ENCODE data around the gene ANKS6.

ANKS6 gene

GRCh38 chr9:98694943-98695342 is 101.4 kb downstream of the ANKS6 start:
- ATAC-seq (ENCODE audit: insufficient read depth, low read depth) (no peak), DNase-seq (no peak)
- no peak overlapping the region for H3K27ac ChIP-seq (ENCODE audit: low read length)
- peaks cover 2% of the 10 kb centered on the region for H3K27me3 ChIP-seq (ENCODE audit: insufficient read depth, low read length, poor library complexity)
- no peaks in the 10 kb centered on the region for H3K9me3 ChIP-seq (ENCODE audit: insufficient read depth, low read length, severe bottlenecking)
- H3K9ac ChIP-seq (ENCODE audit: low read depth, low read length): no peak overlapping the region
- H3K36me3 ChIP-seq (ENCODE audit: insufficient read depth, low read length): no peaks in the 10 kb centered on the region
- no peaks in the 10 kb centered on the region for H3K79me2 ChIP-seq (ENCODE audit: insufficient read depth, low read length)
- H3K4me1 ChIP-seq (ENCODE audit: insufficient read depth, low read length): no peaks in the 10 kb centered on the region
- H2AFZ ChIP-seq (ENCODE audit: low read depth, low read length): no peak overlapping the region
- H4K20me1 ChIP-seq (ENCODE audit: insufficient read depth, low read length): no peaks in the 10 kb centered on the region
- H3K4me2 ChIP-seq (ENCODE audit: insufficient read depth, low read length): no peak overlapping the region
- H3K4me3 ChIP-seq (ENCODE audit: low read depth in 1 of 2, low read length in 2 of 2): no peak overlapping the region
- TF ChIP-seq EZH2 (IDR thresholded peaks at IDR 0.05; ENCODE audit: borderline replicate concordance, low read depth, low read length, severe bottlenecking): no peak
- TF ChIP-seq CTCF (IDR thresholded peaks at IDR 0.05; ENCODE audit: borderline replicate concordance, extremely low read depth, low read length, poor library complexity, severe bottlenecking): no peak

- H3K4me3 ChIP-seq (ENCODE audit: low read depth in 1 of 2, low read length in 2 of 2): no peak overlapping the region
- DNase-seq (no peak), ATAC-seq (ENCODE audit: insufficient read depth, low read depth) (no peak)
- H3K9ac ChIP-seq (ENCODE audit: low read depth, low read length): no peak overlapping the region
- TF ChIP-seq EZH2 (IDR thresholded peaks at IDR 0.05; ENCODE audit: borderline replicate concordance, low read depth, low read length, severe bottlenecking) (no peak), CTCF (IDR thresholded peaks at IDR 0.05; ENCODE audit: borderline replicate concordance, extremely low read depth, low read length, poor library complexity, severe bottlenecking) (no peak)
- H3K4me2 ChIP-seq (ENCODE audit: insufficient read depth, low read length): no peak overlapping the region
- no peaks in the 10 kb centered on the region for H3K4me1 ChIP-seq (ENCODE audit: insufficient read depth, low read length)
- H4K20me1 ChIP-seq (ENCODE audit: insufficient read depth, low read length): no peaks in the 10 kb centered on the region
- peaks cover 7% of the 10 kb centered on the region for H3K27me3 ChIP-seq (ENCODE audit: insufficient read depth, low read length, poor library complexity)
- no peaks in the 10 kb centered on the region for H3K36me3 ChIP-seq (ENCODE audit: insufficient read depth, low read length)
- no peak overlapping the region for H3K27ac ChIP-seq (ENCODE audit: low read length)
- H3K79me2 ChIP-seq (ENCODE audit: insufficient read depth, low read length): no peaks in the 10 kb centered on the region
- no peak overlapping the region for H2AFZ ChIP-seq (ENCODE audit: low read depth, low read length)
- H3K9me3 ChIP-seq (ENCODE audit: insufficient read depth, low read length, severe bottlenecking): no peaks in the 10 kb centered on the region
Measured at GRCh38 chr9:98692392-98692791, 104.0 kb downstream of the ANKS6 start.

- Histone ChIP-seq H3K4me1 (ENCODE audit: insufficient read depth, low read length) (no peaks in the 10 kb centered on the region), H3K27ac (ENCODE audit: low read length) (no peak overlapping the region), H4K20me1 (ENCODE audit: insufficient read depth, low read length) (no peaks in the 10 kb centered on the region), H3K27me3 (ENCODE audit: insufficient read depth, low read length, poor library complexity) (peaks cover 7% of the 10 kb centered on the region), H3K9ac (ENCODE audit: low read depth, low read length) (no peak overlapping the region), H3K9me3 (ENCODE audit: insufficient read depth, low read length, severe bottlenecking) (no peaks in the 10 kb centered on the region), H3K4me3 (ENCODE audit: low read depth in 1 of 2, low read length in 2 of 2) (no peak overlapping the region), H3K4me2 (ENCODE audit: insufficient read depth, low read length) (no peak overlapping the region), H3K79me2 (ENCODE audit: insufficient read depth, low read length) (no peaks in the 10 kb centered on the region), H2AFZ (ENCODE audit: low read depth, low read length) (no peak overlapping the region), H3K36me3 (ENCODE audit: insufficient read depth, low read length) (no peaks in the 10 kb centered on the region)
- ATAC-seq (ENCODE audit: insufficient read depth, low read depth) (no peak), DNase-seq (no peak)
- TF ChIP-seq CTCF (IDR thresholded peaks at IDR 0.05; ENCODE audit: borderline replicate concordance, extremely low read depth, low read length, poor library complexity, severe bottlenecking): no peak
- TF ChIP-seq EZH2 (IDR thresholded peaks at IDR 0.05; ENCODE audit: borderline replicate concordance, low read depth, low read length, severe bottlenecking): no peak
Measured at GRCh38 chr9:98691890-98692289, 104.5 kb downstream of the ANKS6 start.

GRCh38 chr9:98690686-98691085 is 105.7 kb downstream of the ANKS6 start:
- no peak overlapping the region for H3K4me3 ChIP-seq (ENCODE audit: low read depth in 1 of 2, low read length in 2 of 2)
- no peaks in the 10 kb centered on the region for H3K79me2 ChIP-seq (ENCODE audit: insufficient read depth, low read length)
- no peak overlapping the region for H3K4me2 ChIP-seq (ENCODE audit: insufficient read depth, low read length)
- no peaks in the 10 kb centered on the region for H3K9me3 ChIP-seq (ENCODE audit: insufficient read depth, low read length, severe bottlenecking)
- no peaks in the 10 kb centered on the region for H3K36me3 ChIP-seq (ENCODE audit: insufficient read depth, low read length)
- no peaks in the 10 kb centered on the region for H4K20me1 ChIP-seq (ENCODE audit: insufficient read depth, low read length)
- TF ChIP-seq CTCF (IDR thresholded peaks at IDR 0.05; ENCODE audit: borderline replicate concordance, extremely low read depth, low read length, poor library complexity, severe bottlenecking) (no peak), EZH2 (IDR thresholded peaks at IDR 0.05; ENCODE audit: borderline replicate concordance, low read depth, low read length, severe bottlenecking) (no peak)
- H3K27me3 ChIP-seq (ENCODE audit: insufficient read depth, low read length, poor library complexity): peaks cover 7% of the 10 kb centered on the region
- no peak overlapping the region for H3K27ac ChIP-seq (ENCODE audit: low read length)
- ATAC-seq (ENCODE audit: insufficient read depth, low read depth) (no peak), DNase-seq (no peak)
- no peak overlapping the region for H3K9ac ChIP-seq (ENCODE audit: low read depth, low read length)
- H3K4me1 ChIP-seq (ENCODE audit: insufficient read depth, low read length): no peaks in the 10 kb centered on the region
- H2AFZ ChIP-seq (ENCODE audit: low read depth, low read length): no peak overlapping the region

All from DND-41 (cell line).